ENCODE data around the gene EN2. TPM values are rescaled to one million over a fixed set of nuclear protein-coding genes. Genes with fewer than 3 reads are reported as not detected.
A peak's percentile ranks its signal among the peaks of the same experiment; 100 is the strongest.

Gene EN2
- total RNA-seq, 1 donor from 2014 or later = 0.11 TPM

- TF ChIP-seq CTCF (IDR thresholded peaks at IDR 0.05; ENCODE audit: borderline replicate concordance) = no peak
- no peaks in the 10 kb centered on the region for H3K36me3 ChIP-seq
- peaks cover 100% of the 10 kb centered on the region for H3K27me3 ChIP-seq (ENCODE audit: low read depth)
- intact Hi-C loops (cut with micrococcal nuclease) = loop anchor here (5.0 kb wide), 1 partner anchor 45 kb away; no protein-coding TSS in a partner anchor
- no peak overlapping the region for H3K4me3 ChIP-seq
- peaks cover 11% of the 10 kb centered on the region for H3K4me1 ChIP-seq
- H3K27ac ChIP-seq (replicated peaks) = no peak overlapping the region
- DNase-seq = no peak
- no peaks in the 10 kb centered on the region for H3K9me3 ChIP-seq (replicated peaks)
Observed at GRCh38 chr7:155507576-155507975, 49.6 kb downstream of the EN2 start.

GRCh38 chr7:155508376-155509358, 50.7 kb downstream of the EN2 start:
- Histone ChIP-seq H3K4me1 (peaks cover 11% of the 10 kb centered on the region), H3K4me3 (no peak overlapping the region), H3K9me3 (replicated peaks) (no peaks in the 10 kb centered on the region), H3K36me3 (no peaks in the 10 kb centered on the region), H3K27me3 (ENCODE audit: low read depth) (peaks cover 100% of the 10 kb centered on the region), H3K27ac (replicated peaks) (no peak overlapping the region)
- DNase-seq = no peak
- intact Hi-C loops (cut with micrococcal nuclease) = loop anchor here (5.0 kb wide), 1 partner anchor 46 kb away; no protein-coding TSS in a partner anchor
- TF ChIP-seq CTCF (IDR thresholded peaks at IDR 0.05; ENCODE audit: borderline replicate concordance) = no peak

- no peaks in the 10 kb centered on the region for H3K36me3 ChIP-seq
- peak overlapping the region; percentile 34 for H3K4me3 ChIP-seq
- H3K27me3 ChIP-seq (ENCODE audit: low read depth) = peaks cover 100% of the 10 kb centered on the region
- H3K4me1 ChIP-seq = peaks cover 11% of the 10 kb centered on the region
- no peaks in the 10 kb centered on the region for H3K9me3 ChIP-seq (replicated peaks)
- no peak for TF ChIP-seq CTCF (IDR thresholded peaks at IDR 0.05; ENCODE audit: borderline replicate concordance)
- intact Hi-C loops (cut with micrococcal nuclease) = loop anchor here (5.0 kb wide), 1 partner anchor 47 kb away; no protein-coding TSS in a partner anchor
- no peak overlapping the region for H3K27ac ChIP-seq (replicated peaks)
- no peak for DNase-seq
Observed at GRCh38 chr7:155509359-155509724, 51.4 kb downstream of the EN2 start.

GRCh38 chr7:155509725-155510551, 52.0 kb downstream of the EN2 start:
- intact Hi-C loops (cut with micrococcal nuclease) = loop anchor here (5.0 kb wide), 1 partner anchor 48 kb away; no protein-coding TSS in a partner anchor
- no peak for TF ChIP-seq CTCF (IDR thresholded peaks at IDR 0.05; ENCODE audit: borderline replicate concordance)
- Histone ChIP-seq H3K4me1 (peaks cover 11% of the 10 kb centered on the region), H3K27me3 (ENCODE audit: low read depth) (peaks cover 100% of the 10 kb centered on the region), H3K4me3 (peak overlapping the region; percentile 34), H3K36me3 (no peaks in the 10 kb centered on the region), H3K27ac (replicated peaks) (no peak overlapping the region), H3K9me3 (replicated peaks) (no peaks in the 10 kb centered on the region)
- DNase-seq = no peak

- intact Hi-C loops (cut with micrococcal nuclease) = no loop called here
Observed at GRCh38 chr7:155510975-155511701, 53.2 kb downstream of the EN2 start.

More at GRCh38 chr7:155510975-155511701, 53.2 kb downstream of the EN2 start:
- no peak overlapping the region for H3K27ac ChIP-seq (replicated peaks)
- DNase-seq = no peak
- H3K27me3 ChIP-seq (ENCODE audit: low read depth) = peaks cover 100% of the 10 kb centered on the region
- no peak overlapping the region for H3K4me3 ChIP-seq
- no peaks in the 10 kb centered on the region for H3K36me3 ChIP-seq
- no peak for TF ChIP-seq CTCF (IDR thresholded peaks at IDR 0.05; ENCODE audit: borderline replicate concordance)
- H3K4me1 ChIP-seq = peaks cover 11% of the 10 kb centered on the region
- H3K9me3 ChIP-seq (replicated peaks) = no peaks in the 10 kb centered on the region

Measured in left ventricle myocardium inferior (tissue), 1 donor.